HG02642 (cell line): Measurements from ENCODE around the gene SLC6A17.

ENCODE experiments used
- ATAC-seq: cut with Tn5 transposase; IDR thresholded peaks from one replicate; pipeline ENCODE4 v1.9.1; 2021; ENCODE audit warnings: mild to moderate bottlenecking; ENCODE audit not compliant: unreplicated experiment, poor library complexity

SLC6A17 gene

GRCh38 chr1:110235834-110236682, 85.8 kb downstream of the SLC6A17 start:
- peak; percentile 39 for ATAC-seq

GRCh38 chr1:110237386-110238152, 87.3 kb downstream of the SLC6A17 start:
- ATAC-seq, result no peak

- ATAC-seq, result no peak
Observed at GRCh38 chr1:110239441-110240430, 89.4 kb downstream of the SLC6A17 start.

- no peak for ATAC-seq
Observed at GRCh38 chr1:110240476-110241210, 90.3 kb downstream of the SLC6A17 start.

DNA sequence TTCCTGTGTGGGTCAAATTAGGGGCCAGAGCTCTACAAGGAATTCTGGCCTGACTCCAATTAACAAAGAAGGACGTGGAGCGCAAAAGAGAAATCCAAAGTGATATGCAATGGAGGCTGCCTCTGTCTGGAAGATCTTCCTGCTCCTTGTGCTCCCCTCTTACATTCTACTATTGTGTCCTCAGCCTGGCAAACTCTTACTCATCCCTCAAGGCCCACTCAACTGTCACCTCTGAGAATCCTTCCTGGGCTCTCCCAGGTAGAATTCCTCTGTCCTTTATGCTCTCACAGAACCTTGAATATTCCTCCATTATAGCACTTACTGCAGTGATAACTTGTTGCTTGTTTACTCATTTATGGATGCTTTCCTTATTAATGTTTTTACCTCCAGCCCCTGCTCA, 91.2 kb downstream of the SLC6A17 start:
- no peak for ATAC-seq

DNA sequence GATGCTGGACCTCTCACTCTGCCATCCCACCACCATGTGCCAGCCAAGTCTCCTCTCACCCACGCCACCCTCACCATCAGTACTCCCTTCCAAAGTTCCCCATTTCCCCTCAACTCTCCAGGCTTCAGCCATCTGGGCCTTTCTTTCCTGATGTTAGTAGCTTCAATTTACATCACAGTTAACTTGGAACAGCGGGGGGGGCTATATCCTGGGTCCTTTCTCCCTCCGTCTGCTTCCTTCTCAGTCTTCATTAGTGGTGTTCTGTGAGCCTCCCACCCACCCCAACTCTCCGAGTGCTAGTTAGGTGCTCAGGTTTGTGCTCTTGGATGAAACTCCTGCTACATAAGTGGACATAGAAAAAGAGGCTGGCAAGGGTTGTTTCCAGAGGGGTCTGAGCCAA, 91.8 kb downstream of the SLC6A17 start:
- no peak for ATAC-seq

DNA sequence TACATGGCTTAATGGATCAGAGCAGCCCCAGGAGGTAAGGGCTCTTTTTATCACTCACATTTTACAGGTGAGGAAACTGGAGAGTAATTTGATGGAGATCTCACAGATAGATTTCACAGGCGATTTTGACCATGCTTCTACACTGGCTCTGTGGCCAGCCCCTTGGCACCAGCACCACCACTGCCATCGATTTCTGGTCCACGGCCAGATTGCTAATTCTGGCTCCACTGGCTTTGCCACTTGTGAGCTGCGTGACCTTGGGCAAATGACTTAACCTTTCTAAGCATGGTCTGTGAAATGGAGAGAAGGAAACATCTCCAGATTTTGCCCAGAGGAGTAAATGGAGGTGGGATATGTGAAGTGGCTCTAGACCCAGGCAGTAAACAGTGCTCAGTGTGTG, 92.4 kb downstream of the SLC6A17 start:
- no peak for ATAC-seq

- peak; percentile 25 for ATAC-seq
Observed at GRCh38 chr1:110243146-110243545, 92.9 kb downstream of the SLC6A17 start.

DNA sequence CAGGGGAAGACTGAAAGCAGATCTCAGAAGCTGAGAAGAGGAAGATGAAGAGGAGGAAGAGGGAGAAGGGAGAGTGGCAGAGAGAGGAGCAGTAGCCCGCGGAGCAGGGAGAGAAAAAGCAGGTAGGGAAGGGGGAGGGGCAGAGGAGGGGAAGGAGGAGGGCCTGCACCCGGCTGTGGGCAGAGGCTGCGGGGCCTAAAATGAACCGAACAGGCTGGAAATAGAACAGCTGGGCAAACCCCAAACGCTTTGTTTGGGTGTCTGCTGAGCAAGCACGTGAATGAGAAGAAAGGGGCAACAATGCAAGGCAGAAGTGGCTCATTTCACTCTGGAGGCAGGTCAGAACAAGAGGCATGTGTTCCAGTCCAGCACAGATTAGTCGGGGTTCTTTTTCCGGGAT, 93.3 kb downstream of the SLC6A17 start:
- ATAC-seq, result peak; percentile 56

DNA sequence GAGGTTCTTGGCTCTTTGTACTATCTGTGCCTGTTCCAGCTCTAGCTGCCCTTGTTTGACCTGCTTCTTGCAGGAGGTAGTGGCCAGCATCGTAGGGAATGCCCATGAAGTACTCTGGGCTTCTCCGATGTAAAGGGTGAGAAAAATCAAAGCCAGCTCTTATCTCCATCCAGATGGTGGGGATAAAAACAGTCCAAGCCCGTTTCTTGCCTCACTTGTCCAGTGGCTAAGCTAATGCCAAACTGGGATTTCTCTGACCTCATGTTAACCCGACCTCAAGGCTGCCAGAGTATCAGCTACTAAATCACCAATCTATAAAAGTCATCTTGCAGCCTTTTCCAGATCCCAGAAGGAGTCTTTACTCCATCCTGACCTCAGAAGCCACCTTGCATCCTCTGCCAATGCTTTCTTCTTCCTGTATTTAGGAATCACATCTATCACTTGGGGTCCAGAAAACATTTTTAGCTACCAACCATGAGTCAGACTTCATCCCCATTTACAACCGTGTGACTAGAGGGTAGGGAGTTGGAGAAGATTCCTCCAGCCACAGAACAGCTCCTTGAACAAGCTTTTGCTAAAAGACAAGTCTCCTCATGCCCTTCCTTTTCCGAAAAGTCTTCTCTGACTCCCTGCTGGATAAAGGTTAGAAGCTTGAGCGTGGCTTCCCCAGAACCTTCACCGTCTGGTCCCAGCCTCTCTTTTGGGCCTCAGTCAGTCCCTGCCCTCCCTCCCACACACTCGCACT, 95.8 kb downstream of the SLC6A17 start:
- ATAC-seq, result no peak

DNA sequence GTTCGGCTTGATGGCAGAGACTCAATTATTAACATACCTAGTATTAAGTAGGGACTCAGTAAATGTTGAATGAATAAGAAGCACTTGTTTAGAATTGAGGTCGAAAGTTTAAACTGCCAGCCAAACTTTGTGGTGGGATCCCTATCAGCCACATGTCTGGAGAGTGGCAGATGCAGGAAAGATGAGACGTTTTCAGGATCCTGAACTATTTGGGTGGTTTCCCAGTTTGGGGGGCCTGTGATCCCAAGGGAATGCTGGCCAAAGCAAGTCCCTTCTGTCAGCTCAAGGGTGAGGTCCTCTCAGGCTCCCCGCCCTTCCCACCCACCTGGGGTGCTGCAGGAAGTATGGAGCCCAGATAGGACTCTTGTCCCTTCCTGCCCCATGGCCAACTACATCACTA, 98.5 kb downstream of the SLC6A17 start:
- ATAC-seq, result no peak

GRCh38 chr1:110249256-110249655, 99.0 kb downstream of the SLC6A17 start:
- ATAC-seq, result no peak

- ATAC-seq, result no peak
Observed at GRCh38 chr1:110250008-110250407, 99.7 kb downstream of the SLC6A17 start.

- no peak for ATAC-seq
Observed at GRCh38 chr1:110250749-110251148, 100.5 kb downstream of the SLC6A17 start.
